Dedifferentiated amniotic fluid mesenchymal stem cell (primary cell): ENCODE measurements around the gene THUMPD1.
"Not testable (repeated sequence)": the region's sequence is repeated elsewhere in the genome, so short reads cannot be mapped to it uniquely, and the experiment has no call there.

Source experiments
- DNase-seq: peaks from one replicate; pipeline ENCODE4 v3.0.0-alpha.2; 2016; ENCODE audit errors: extremely low spot score

THUMPD1 gene

DNA sequence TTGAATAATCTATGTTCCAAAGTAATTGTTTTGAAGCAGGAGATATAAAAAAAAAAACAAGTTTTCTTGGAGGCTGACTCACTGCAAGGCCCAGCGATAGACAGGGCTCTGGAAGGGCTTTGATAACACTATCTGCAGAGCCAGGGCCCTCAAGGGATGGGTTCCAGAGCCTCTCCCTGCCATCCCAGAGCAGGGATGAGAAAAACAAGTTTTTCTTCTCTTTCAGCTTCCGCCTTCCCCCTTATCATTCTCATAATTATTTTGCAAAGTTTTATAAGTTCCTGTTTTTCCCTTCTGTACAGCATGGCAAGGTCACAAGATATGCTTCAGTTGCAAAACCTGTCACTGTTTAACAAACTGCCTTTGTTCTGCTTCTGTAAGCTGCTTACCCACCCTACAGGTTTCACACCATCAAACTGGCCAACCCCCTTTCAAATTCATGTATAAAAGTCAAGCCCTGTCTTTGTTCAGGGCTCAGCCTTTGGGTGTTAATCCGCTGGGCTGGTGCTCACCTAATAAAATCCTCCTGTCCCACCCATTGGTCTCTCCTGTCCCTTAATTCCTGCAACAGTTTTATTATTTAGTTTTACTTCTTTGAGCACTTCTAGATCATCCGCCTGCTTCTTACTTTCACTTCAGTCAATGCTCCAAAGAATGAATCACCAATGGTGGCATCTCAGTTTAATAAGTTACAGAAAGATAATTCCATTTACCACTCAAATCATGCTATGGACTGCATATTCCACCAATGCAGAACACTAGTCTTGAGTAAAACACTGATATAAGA, 5.6 kb upstream of the THUMPD1 start:
- no peak for DNase-seq

DNA sequence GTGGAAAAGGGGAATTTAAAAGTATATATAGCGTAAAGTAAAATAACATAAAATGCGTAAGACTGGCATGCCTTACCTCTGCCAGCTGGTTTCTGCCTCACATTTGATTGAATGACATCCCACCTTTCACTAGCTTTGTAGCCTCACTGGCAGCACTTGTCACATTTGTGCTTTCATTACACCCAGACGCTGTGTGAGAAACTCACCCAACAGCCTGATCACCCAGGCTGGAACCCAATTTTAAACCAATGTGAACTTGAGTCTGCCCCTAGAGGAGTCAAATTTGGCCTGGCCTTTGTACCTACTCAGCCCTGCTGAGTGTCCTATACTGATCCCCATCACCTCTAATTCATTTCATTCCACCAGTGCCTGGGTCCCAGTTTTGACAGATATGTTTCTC, 4.8 kb upstream of the THUMPD1 start:
- no peak for DNase-seq

DNA sequence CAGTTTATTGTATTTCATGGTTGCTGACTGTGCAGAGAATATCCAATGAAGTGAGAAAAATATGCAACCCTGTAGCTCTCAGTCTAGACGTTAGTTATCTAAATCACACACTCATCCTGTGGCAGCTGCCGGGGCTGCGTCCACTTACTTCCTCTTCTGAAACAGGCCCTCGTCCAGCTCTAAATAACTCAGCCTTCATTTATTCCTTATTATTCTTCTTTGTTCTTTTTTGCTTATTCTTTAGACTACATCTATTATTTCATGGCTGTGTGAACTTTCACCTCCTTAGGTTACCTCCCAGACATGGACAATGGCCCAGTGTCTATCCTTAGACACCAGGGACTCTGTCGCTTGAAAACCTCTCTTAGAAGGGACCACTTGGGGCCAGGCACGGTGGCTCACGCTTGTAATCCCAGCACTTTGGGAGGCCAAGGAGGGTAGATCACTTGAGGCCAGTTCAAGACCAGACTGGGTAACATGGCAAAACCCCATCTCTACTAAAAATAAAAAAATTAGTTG, 3.4 kb upstream of the THUMPD1 start:
- DNase-seq: no peak

DNA sequence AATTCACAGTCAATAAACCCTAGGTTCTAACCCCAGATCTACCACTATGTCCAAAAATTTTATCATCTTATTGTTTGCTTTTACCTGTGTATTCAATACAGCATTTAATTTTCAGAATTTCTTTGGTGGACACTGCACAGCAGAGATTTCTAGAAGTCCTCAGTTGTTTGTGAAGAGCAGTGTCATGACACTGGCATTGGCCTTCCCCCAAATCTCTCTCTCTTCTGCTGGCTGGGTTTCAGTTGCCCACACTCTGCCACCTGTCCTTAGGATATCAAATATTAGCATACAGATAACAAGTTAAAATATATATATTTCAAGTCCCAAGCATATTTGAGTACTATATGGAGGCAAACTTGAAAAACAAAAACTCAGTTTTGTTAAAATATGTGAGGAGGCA, 2.0 kb upstream of the THUMPD1 start:
- no peak for DNase-seq

DNA sequence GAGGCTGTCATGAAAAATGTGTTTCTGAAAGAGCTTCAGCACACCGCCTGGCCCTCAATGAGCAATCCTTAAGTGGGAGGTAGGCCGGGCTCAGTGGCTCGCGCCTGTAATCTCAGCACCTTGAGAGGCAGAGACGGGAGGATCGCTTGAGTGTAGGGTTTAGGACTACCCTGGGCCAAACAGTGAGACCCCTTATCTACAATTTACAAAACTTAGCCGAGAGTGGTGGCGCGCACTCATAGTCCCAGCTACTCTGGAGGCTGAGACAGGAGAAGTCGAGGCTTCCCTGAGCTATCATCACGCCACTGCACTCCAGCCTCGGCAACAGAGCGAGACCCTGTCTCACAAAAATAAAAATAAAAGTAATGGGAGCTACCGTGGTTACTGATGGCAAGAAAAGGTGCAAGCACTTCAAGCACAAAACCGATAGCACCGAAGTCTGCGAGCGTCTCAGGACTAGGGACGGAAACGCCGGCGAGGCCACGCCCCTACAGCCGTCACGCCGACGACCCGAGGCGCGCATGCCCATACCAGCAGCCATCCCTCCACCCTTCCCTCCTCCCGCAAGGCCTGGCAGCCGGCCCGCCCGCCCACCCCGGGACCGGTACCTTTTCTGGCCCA, 607 bp downstream of the THUMPD1 start:
- DNase-seq: peak; percentile 62

DNA sequence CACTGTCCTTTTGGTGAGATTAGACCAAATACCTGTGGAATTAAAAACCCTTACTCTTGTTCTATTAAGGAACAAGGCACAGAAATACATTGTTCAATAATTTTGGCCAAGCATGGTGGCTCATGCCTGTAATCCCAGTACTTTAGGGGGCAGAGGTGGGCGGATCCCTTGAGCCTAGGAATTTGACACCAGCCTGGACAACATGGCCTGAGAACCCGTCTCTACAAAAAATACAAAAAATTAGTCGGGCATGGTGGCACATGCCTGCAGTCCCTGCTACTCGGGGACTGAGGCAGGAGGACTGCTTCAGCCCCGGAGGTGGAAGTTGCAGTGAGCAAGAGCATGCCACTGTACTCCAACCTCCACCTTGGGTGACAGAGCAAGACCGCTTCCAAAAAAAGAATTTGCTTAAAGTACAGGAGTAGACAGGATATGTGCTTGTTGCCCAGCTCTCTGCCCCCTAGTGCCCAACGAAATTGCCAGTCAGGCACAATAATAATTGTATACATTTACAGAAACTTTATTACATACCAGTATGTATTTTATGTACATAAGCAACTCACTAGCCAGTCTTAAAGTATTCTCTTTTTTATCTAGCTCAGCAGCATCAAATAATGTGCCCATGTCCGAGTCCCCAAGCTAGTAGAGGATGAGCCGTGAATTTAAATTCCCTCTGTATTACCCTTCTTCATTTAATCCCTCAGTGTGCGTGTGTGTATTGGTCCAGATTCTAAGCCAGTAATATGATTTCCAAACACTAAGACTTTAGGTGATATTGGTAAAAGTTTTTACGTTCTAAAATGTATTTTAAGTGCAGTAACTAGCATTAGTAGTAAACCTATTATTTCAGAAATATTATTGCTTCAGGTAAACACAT, 1.4 kb downstream of the THUMPD1 start:
- DNase-seq: no peak

DNA sequence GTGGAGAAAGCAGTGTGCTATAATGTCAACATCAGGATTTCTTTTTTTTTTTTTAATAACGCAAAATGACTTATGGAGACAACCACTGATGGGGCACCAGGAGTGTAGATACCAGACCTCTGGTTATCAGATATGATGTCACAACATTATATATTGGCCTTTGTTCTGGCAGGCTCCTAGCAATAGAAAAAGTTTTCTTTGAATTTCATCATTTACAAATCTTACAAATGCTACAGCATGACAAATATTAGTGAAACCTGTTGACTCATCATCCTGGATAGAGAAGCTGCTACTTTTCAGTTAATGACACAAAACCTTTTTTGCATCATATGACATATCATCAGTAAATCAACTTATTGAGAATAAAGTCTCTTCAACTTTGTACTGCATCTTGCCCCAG, 6.1 kb downstream of the THUMPD1 start:
- no peak for DNase-seq

DNA sequence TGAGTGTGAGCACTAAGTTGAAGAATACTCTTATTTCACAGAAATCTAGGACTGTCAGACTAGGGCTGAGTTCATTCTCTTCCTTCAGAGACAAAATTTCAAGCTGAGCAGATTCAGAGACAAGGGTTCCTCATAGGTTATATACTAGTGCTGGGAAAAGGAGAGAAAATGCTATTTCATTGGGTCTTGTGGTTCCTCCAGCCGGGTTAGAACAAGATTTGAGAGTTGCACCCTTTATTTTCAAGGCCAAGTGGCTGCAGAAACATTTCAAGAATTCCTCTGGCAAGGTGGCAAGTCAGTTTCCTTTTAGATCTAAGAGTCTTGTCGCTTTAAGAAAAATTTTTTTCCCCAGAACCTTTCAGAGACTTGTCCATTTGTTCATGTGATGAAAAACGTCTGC, 6.8 kb downstream of the THUMPD1 start:
- no peak for DNase-seq

DNA sequence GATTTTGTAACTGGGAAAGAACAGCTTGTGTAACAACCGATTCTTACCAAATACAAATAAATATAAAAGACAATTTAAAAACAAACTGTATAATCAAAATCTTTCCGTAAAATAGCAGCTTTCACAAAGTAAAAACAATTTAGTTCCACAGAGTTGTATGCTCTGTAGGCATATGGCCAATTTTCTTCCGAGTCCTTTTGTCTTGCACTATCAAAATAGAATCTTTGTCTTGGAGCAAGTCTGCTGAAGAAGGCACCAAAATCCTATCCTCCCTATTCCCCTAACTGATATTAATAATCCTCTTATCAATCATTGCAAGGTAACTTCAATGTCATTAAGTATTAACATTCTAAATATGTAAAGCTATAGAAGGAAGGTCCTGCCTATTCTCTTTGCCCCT, 7.6 kb downstream of the THUMPD1 start:
- DNase-seq: no peak

DNA sequence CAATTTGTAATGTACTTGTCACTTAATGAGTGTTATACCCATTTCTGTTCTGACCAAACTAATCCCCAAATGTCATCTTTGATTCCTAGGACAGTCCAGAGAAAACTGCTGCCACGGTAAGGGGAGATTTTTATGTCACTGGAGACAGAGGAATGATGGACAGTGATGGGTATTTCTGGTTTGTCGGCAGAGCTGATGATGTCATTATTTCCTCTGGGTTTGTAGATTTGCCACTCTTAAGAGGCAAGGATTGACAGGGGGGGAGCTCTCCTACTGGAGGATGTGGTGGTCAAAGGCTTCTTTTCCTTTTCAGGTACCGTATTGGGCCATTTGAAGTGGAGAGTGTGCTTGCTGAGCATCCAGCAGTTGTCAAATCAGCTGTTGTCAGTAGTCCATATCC, 12.5 kb downstream of the THUMPD1 start:
- no peak for DNase-seq

DNA sequence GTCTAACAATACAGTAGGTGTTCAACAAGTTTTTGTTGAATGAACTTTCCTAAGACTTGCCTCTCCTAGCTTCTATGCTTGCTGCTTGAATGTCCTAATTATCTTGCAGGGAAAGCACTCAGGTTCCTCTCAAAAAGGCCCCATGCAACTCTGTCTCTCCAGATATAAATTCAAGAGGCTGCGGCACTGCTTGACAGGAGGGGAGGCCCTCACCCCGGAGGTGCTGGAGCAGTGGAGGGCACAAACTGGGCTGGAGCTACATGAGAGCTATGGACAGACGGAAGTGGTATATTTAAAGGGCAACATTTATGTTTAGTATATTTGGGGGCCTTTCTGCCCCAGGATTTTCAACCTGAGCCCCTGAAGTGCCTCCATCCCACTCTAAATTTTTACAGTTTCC, 14.4 kb downstream of the THUMPD1 start:
- DNase-seq: no peak

DNA sequence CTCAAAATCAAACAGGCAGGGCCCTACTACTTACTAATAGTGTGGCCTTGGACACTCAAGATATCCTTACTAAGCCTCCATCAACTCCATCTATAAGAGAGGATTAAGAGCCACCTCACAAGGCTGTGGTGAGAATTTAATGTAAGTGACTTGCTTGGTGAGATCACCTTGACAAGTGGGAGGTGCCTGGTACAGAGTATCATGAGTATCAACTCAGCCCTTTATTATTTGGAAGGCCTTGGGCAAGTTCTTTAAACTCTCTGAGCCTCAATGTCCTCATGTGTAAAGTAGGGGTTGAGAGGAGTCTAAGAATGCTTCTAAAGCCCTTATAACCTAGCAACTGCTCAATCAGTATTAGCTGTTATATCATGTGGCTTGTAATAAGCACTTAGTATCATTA, 15.0 kb downstream of the THUMPD1 start:
- DNase-seq: no peak

DNA sequence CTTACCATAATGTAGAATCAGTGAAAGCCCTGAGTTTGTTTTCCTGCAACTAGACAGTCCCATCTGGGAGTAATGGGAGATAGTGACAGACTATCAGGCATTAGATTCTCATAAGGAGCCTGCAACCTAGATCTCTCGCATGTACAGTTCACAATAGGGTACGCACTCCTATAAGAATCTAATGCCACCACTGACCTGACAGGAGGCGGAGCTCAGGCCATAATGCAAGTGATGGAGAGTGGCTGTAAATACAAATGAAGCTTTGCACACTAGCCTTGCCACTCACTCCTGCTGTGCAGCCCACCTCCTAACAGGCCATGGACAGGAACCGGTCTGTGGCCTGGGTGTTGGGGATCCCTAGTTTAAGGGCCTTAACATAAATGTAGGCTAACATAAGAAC, 21.4 kb downstream of the THUMPD1 start:
- DNase-seq: no peak

DNA sequence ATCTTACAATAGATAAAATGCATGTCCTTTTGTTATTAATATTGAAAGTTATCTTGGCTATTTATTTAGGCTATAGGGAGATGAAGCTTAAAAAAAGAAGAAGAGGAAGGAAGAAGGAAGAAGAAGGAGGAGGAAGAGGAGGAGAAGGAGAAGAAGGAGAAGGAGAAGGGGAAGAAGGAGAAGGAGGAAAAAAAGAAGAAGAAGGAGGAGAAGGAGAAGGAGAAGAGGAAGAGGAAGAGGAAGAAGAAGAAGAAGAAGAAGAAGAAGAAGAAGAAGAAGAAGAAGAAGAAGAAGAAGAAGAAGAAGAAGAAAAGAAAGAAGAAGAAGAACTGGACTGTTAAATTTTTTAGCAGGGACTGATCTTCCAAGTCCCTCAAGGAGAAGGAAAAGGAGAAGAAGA, 23.9 kb downstream of the THUMPD1 start:
- DNase-seq: not testable (repeated sequence)

DNA sequence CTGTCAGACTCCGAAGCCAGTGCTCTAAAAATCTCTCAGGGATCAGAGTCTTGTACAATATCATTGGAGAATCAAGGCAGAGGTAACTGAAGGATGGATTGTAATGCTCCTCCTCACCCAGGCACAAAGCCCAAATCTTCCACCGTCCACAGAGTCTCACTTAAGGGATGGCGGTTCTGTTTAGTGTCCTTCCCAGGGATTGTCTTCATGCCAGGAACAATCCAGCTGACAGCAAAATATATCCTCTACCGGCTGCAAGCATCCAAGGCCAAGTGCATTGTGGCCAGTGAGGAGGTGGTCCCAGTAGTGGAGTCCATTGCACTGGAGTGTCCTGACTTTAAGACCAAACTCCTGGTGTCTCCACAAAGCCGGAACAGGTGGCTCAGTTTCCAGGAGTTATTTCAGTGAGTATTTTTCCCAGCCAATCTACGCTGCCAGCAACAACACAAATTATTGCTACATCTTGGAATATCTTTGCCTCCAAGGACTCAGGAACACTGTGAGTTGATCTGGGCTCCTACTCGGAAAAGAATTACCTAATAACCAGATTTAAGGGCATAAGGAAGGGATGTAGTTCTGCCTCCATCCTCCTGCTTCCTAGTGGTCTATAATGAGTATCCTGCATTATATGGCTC, 30.2 kb downstream of the THUMPD1 start:
- no peak for DNase-seq

DNA sequence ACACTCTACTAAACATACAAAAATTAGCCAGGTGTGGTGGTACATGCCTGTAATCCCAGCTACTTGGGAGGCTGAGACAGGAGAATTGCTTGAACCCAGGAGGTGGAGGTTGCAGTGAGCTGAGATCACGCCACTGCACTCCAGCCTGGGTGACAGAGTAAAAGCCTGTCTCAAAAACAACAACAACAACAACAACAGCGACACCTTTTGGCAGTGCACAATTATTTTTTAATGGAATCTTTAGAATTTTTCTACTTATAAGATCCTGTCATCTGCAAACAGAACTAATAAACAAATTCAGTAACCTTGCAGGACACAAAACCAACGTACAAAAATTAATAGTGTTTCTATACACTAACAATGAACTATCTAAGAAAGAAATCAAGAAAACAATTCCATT, 33.5 kb downstream of the THUMPD1 start:
- DNase-seq: not testable (repeated sequence)

DNA sequence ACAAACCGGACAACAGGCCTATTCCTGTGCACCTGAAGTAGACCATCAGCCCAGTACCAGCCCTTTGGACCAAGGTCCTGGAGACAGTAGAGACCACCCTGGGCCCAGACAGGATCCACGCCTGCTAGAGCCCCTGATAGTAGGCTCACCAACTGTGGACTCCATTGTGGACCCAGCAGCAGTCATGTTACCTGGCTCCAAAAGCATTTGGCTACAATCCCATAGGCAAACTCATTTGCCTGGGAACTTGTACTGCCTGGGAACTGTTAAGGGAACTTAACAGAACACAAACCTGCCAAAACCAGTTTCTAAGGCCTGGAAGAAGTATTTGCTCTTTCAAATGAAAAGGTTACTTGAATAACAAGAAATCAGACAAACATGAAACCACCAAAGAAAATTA, 34.2 kb downstream of the THUMPD1 start:
- no peak for DNase-seq

DNA sequence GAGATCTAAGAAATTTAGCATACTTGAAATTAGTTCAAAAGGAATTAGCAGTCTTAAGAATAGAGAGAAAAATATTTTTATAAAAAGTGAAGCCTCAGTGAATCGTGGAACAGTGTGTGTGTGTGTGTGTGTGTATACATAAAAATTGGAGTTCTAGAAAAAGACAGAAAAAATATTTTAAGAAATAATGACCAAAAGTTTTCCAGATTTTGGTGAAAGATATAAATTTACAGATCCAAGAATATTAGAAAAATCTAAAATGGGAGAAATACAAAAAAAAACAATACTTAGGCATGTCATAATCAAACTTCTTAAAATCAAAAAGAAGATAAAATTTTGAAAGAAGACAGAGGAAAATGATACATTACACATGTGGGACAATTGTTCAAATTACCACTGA, 35.6 kb downstream of the THUMPD1 start:
- not testable (repeated sequence) for DNase-seq

DNA sequence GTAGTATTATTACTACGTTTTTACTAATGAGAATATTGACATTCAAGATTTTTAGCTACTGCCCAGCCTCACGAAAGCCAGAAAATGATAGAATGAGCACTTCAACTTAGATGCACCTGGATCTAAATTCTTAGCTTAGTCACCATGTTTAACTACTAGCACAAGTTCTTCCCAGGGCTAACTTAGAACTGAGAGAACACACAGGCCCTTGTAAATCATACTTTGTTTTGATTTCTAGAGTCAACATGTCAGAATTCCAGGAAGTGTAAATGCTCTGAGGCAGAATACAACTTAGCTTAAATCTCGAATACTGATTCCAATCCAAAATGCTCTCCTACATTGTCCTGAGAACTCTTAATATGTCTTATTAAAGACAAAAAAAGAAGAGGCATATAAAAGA, 37.3 kb downstream of the THUMPD1 start:
- no peak for DNase-seq

DNA sequence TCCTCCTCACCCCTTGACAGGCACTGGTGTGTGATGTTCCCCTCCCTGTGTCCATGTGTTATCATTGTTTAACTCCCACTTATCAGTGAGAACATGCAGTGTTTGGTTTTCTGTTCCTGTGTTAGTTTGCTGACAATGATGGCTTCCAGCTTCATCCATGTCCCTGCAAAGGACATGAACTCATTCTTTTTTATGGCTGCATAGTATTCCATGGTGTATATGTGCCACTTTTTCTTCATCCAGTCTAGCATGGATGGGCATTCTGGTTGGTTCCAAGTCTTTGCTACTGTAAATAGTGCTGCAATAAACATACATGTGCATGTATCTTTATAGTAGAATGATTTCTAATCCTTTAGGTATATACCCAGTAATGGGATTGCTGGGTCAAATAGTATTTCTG, 39.9 kb downstream of the THUMPD1 start:
- DNase-seq: not testable (repeated sequence)

DNA sequence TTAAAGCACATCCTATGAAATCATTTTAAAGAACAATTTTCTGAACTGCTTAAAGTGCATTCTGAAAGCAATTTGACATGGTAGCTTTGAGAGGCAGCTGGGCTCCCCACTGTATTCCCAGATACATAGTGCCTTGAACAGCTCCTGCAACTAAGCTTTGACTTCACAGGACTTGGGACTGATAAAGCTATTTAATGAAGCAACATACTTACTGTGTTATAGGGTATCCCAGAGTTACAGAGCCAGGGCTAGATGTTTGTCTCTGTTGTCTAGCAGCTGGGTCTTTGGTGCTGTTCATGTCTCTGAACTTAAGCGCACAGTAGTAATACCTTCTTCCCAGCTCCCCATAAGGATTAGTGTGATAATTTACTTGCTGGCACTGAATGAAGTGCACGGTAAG, 45.0 kb downstream of the THUMPD1 start:
- DNase-seq: no peak

DNA sequence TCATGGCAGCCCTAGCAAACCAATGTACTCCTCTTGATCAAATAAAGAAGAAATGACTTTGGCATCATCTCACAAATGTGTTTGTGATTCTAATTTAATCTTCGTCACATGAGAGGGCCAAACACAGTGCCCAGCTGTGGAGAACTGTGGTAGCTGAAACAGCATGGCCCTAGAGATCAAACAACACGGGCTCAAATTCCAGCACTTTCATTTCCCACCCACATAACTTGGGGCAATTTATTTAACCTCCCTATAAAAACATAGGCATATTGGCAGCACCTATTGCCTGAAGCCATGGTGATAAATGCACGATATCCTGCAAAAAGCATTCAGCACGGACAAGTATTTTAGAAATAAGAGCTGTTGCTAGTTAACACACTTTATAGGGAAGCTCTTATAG, 46.6 kb downstream of the THUMPD1 start:
- DNase-seq: no peak
